BE2C (cell line): Measurements from ENCODE around the gene MIA.
"Not testable (repeated sequence)": the region's sequence is repeated elsewhere in the genome, so short reads cannot be mapped to it uniquely, and the experiment has no call there.

Experiments used
- DNase-seq: peaks from one replicate; pipeline ENCODE4 v3.0.0-alpha.2; 2020
- H3K27me3 ChIP-seq: fragments of 250-450 bp; sonication (Bioruptor Pico); 2 replicates; pipeline ENCODE4 v1.5.1; 2020; ENCODE audit warnings: mild to moderate bottlenecking
- H3K36me3 ChIP-seq: fragments of 250-450 bp; sonication (Bioruptor Pico); 2 replicates; pipeline ENCODE4 v1.5.1; 2020; ENCODE audit warnings: mild to moderate bottlenecking
- H3K4me1 ChIP-seq: fragments of 250-450 bp; sonication (Bioruptor Pico); 2 replicates; pipeline ENCODE4 v1.5.1; 2020
- H3K4me3 ChIP-seq: 2 replicates; pipeline ENCODE4 v1.5.1; 2011; ENCODE audit warnings: low read depth, low read length
- H3K9me3 ChIP-seq: fragments of 250-450 bp; sonication (Bioruptor Pico); 2 replicates; pipeline ENCODE4 v1.5.1; 2020
- CTCF ChIP-seq: IDR thresholded peaks from 2 replicates; pipeline ENCODE4 v1.5.1; 2012; ENCODE audit warnings: mild to moderate bottlenecking, low read depth, low read length

Gene MIA

DNA sequence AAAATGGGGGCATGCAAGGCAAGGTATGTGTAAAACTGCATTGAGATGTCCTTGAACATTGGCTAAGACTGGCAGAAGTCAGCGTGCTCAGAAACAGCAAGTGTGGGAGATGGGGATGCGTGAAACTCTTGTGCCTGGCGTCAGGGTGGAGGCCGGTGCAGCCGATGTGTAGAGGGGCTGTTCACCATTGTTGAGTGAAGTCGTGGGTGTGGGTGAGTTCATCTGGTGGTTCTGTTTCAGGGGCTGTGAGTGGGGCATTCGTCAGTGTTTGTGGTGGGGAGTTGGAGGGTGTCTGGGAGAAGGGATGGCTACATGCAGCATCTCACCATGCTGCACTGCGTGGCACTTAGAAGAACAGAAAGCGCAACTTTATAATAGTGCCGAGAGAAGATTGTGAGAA, 11.4 kb upstream of the MIA start:
- Histone ChIP-seq H3K27me3 (no peaks in the 10 kb centered on the region), H3K4me3 (no peak overlapping the region), H3K36me3 (peaks cover 70% of the 10 kb centered on the region), H3K9me3 (no peaks in the 10 kb centered on the region), H3K4me1 (no peaks in the 10 kb centered on the region)
- no peak for DNase-seq
- no peak for TF ChIP-seq CTCF

- H3K4me3 ChIP-seq, H3K9me3 ChIP-seq, DNase-seq, H3K27me3 ChIP-seq, H3K4me1 ChIP-seq: not testable (repeated sequence)
- peaks cover 47% of the 10 kb centered on the region for H3K36me3 ChIP-seq
Observed at GRCh38 chr19:40766385-40766784, 8.9 kb upstream of the MIA start.

- Histone ChIP-seq H3K4me3 (no peak overlapping the region), H3K36me3 (peaks cover 23% of the 10 kb centered on the region), H3K9me3 (no peaks in the 10 kb centered on the region), H3K4me1 (no peaks in the 10 kb centered on the region), H3K27me3 (no peaks in the 10 kb centered on the region)
- TF ChIP-seq CTCF: no peak
- no peak for DNase-seq
Observed at GRCh38 chr19:40768869-40769268, 6.5 kb upstream of the MIA start.

DNA sequence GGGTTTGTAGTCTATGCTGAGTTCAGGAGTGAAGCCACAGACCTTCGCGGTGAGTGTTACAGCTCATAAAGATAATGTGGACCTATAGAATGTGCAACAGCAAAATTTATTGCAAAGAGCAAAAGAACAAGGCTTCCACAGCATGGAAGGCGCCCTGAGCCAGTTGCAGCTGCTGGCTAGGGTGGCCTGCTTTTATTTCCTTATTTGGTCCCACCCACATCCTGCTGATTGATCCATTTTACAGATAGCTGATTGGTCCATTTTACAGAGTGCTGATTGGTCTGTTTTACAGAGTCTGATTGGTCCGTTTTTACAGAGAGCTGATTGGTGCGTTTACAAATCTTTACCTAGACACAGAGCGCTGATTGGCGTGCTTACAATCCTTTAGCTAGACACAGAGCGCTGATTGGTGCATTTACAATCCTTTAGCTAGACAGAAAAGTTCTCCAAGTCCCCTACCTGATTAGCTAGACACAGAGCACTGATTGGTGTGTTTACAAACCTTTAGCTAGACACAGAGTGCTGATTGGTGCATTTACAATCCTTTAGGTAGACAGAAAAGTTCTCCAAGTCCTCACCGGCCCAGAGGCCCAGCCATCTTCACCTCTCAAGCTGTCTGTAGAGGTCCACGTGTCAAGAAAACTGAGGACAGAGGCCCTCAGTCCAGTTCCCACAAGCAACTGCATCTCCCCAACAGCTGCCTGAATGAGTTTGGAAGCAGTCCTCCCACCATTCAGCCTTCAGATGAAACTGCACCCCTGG, 4.0 kb upstream of the MIA start:
- DNase-seq: peak; percentile 26
- H3K36me3 ChIP-seq, H3K4me3 ChIP-seq, H3K4me1 ChIP-seq, H3K27me3 ChIP-seq, H3K9me3 ChIP-seq: not testable (repeated sequence)

- Histone ChIP-seq H3K27me3 (no peaks in the 10 kb centered on the region), H3K4me1 (peaks cover 3% of the 10 kb centered on the region; the same call in 1 of the 2 replicates)
- no peak for DNase-seq
Observed at GRCh38 chr19:40775632-40776022, 306 bp downstream of the MIA start.

GRCh38 chr19:40776364-40776763, 1.0 kb downstream of the MIA start:
- Histone ChIP-seq H3K27me3 (no peaks in the 10 kb centered on the region), H3K36me3 (no peaks in the 10 kb centered on the region), H3K4me3 (no peak overlapping the region), H3K9me3 (no peaks in the 10 kb centered on the region), H3K4me1 (peaks cover 3% of the 10 kb centered on the region; the same call in 1 of the 2 replicates)
- no peak for TF ChIP-seq CTCF
- DNase-seq: no peak

More at GRCh38 chr19:40775632-40776022, 306 bp downstream of the MIA start:
- no peak for TF ChIP-seq CTCF
- no peak overlapping the region for H3K4me3 ChIP-seq
- no peaks in the 10 kb centered on the region for H3K9me3 ChIP-seq
- H3K36me3 ChIP-seq: no peaks in the 10 kb centered on the region

DNA sequence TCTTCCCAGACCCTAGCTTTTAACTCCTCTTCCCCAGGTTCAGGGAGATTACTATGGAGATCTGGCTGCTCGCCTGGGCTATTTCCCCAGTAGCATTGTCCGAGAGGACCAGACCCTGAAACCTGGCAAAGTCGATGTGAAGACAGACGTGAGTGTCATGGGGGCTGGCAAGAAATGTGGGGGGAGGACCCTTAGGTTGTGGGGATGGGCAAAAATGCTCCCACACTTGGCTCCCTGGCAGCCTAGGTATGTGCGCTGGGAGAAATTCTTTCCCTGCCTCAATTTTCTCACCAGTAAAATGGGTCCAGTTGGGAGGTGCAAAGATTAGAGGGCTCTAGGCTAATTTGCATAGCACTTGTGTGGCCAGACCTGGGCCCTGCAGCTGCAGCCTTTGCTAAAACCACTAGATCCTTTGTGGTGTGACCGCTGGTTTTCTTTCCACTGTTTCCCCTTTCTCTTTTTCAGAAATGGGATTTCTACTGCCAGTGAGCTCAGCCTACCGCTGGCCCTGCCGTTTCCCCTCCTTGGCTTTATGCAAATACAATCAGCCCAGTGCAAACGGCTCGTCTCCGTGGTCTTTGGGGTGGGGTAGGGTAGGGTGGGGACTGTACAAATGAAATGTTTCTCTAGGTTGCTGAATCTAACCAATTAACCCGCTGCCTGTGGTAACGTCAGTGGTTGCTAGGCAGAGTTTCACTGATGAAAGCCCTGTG, 1.8 kb downstream of the MIA start:
- TF ChIP-seq CTCF: no peak
- peak overlapping the region; percentile 85 for H3K4me3 ChIP-seq
- peaks cover 3% of the 10 kb centered on the region; the same call in 1 of the 2 replicates for H3K4me1 ChIP-seq
- H3K27me3 ChIP-seq: no peaks in the 10 kb centered on the region
- H3K36me3 ChIP-seq: no peaks in the 10 kb centered on the region
- no peaks in the 10 kb centered on the region for H3K9me3 ChIP-seq
- DNase-seq: peak; percentile 88
